Bronchial epithelial cell (primary cell): ENCODE data around the gene GNPAT. TPM values are rescaled to one million over a fixed set of nuclear protein-coding genes. Genes with fewer than 3 reads are reported as not detected.
"Not testable (repeated sequence)": the region's sequence is repeated elsewhere in the genome, so short reads cannot be mapped to it uniquely, and the experiment has no call there.

Experiments
- DNase-seq: peaks from one replicate; pipeline ENCODE4 v3.0.0-alpha.2; 2010; ENCODE audit warnings: low read depth
- FAIRE-seq: peaks from 2 replicates; lab custom pipeline; 2011; peaks lifted over from hg19 to GRCh38; lab: Jason Lieb, UNC
- H3K27me3 ChIP-seq: 2 replicates; pipeline ENCODE4 v1.5.1; 2011; ENCODE audit warnings: low read length; ENCODE audit not compliant: control insufficient read depth, insufficient read depth
- H3K36me3 ChIP-seq: 2 replicates; pipeline ENCODE4 v1.5.1; 2011; ENCODE audit warnings: low read length; ENCODE audit not compliant: control insufficient read depth, insufficient read depth
- H3K4me3 ChIP-seq: 2 replicates; pipeline ENCODE4 v1.5.1; 2011; ENCODE audit warnings: mild to moderate bottlenecking, low read depth, low read length, control low read depth
- CTCF ChIP-seq: IDR thresholded peaks from 2 replicates; pipeline ENCODE4 v1.5.1; 2011; ENCODE audit warnings: mild to moderate bottlenecking, moderate library complexity, low read length, control low read depth, inconsistent platforms; ENCODE audit not compliant: insufficient read depth, severe bottlenecking
- total RNA-seq: library from RNA; depleted of rRNA; stranded (reverse); fragments of >200 nt; gene quantifications from 2 replicates; pipeline ENCODE4 v1.2.1, GENCODE V29; 2014

The GNPAT gene
- total RNA-seq, 1 donor from 2014 or later = 48.7 TPM

- FAIRE-seq (no peak), DNase-seq (no peak)
Measured at GRCh38 chr1:231209531-231209930, 31.5 kb upstream of the GNPAT start.

GRCh38 chr1:231210126-231210525 is 30.9 kb upstream of the GNPAT start:
- no peak for TF ChIP-seq CTCF
- no peak for FAIRE-seq

More at GRCh38 chr1:231209531-231209930, 31.5 kb upstream of the GNPAT start:
- H3K36me3 ChIP-seq = no peaks in the 10 kb centered on the region
- H3K4me3 ChIP-seq = no peak overlapping the region
- TF ChIP-seq CTCF = no peak
- H3K27me3 ChIP-seq = no peaks in the 10 kb centered on the region

GRCh38 chr1:231211005-231211857 is 29.8 kb upstream of the GNPAT start:
- no peaks in the 10 kb centered on the region for H3K36me3 ChIP-seq
- DNase-seq = peak; percentile 53
- peak; percentile 98 for TF ChIP-seq CTCF
- FAIRE-seq = no peak
- H3K27me3 ChIP-seq = no peaks in the 10 kb centered on the region
- peak overlapping the region; percentile 27 for H3K4me3 ChIP-seq

More at GRCh38 chr1:231210126-231210525, 30.9 kb upstream of the GNPAT start:
- Histone ChIP-seq H3K4me3 (no peak overlapping the region), H3K27me3 (no peaks in the 10 kb centered on the region), H3K36me3 (no peaks in the 10 kb centered on the region)
- DNase-seq = no peak

- not testable (repeated sequence) for FAIRE-seq, DNase-seq, H3K4me3 ChIP-seq, H3K36me3 ChIP-seq, H3K27me3 ChIP-seq
Measured at GRCh38 chr1:231212301-231212700, 28.7 kb upstream of the GNPAT start.

- no peak for TF ChIP-seq CTCF
- no peaks in the 10 kb centered on the region for H3K36me3 ChIP-seq
- FAIRE-seq (no peak), DNase-seq (no peak)
- no peaks in the 10 kb centered on the region for H3K27me3 ChIP-seq
- no peak overlapping the region for H3K4me3 ChIP-seq
Measured at GRCh38 chr1:231213831-231214573, 27.0 kb upstream of the GNPAT start.
